Ecto neural progenitor cell (in vitro differentiated cells): ENCODE data around the gene MIPOL1.
"Not testable (repeated sequence)": the region's sequence is repeated elsewhere in the genome, so short reads cannot be mapped to it uniquely, and the experiment has no call there.

Source experiments
- DNase-seq: peaks from one replicate; pipeline ENCODE4 v3.0.0-alpha.2; 2018; ENCODE audit warnings: low spot score

The MIPOL1 gene, protein sequence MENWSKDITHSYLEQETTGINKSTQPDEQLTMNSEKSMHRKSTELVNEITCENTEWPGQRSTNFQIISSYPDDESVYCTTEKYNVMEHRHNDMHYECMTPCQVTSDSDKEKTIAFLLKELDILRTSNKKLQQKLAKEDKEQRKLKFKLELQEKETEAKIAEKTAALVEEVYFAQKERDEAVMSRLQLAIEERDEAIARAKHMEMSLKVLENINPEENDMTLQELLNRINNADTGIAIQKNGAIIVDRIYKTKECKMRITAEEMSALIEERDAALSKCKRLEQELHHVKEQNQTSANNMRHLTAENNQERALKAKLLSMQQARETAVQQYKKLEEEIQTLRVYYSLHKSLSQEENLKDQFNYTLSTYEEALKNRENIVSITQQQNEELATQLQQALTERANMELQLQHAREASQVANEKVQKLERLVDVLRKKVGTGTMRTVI

DNA sequence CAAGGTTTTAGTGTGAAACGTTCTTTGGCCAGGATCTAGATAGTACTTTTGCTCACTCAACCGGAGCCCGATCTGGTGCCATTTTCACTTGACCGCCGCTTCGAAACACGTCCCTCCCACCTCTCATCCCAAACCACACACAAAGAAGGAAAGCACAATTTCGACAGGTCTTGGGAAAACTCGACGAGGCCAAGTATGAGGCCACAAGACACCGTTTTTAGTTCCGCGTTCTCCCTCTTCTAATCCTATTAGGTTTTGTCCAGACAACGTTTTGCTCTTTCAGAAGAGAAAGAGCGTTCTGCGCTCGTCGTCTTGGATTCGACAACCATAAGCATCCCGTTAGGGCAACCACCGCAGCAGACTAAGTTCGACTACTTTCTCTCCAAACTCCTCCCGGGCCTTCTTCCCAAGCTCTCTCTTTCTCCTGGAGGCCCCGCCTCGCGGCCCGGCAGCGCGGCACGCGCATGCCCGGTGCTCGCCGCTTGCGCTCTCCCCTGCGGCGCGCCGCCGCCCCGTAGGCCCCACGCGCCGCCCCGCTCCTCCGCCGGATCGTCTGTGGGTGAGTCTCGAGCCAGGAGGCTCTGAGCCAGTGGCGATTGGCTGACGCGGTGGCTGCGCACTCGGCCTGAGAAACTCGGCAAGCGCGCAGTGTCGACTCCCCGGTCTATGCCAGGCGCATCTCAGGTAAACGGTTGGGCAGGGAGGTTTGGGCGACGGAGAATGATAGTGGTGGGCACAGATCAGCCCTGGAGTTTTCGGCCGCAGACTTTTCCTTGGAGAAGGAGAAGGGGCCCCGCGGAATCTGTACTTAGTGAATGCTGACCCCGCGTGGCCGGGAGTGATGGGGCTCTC lies at the start of gene MIPOL1:
TSS of gene MIPOL1 (plus strand) at position 517 of the 852 bp plus-strand sequence. CDS start 49,952 bp downstream, outside the sequence.
- peak; percentile 84 for DNase-seq

DNA sequence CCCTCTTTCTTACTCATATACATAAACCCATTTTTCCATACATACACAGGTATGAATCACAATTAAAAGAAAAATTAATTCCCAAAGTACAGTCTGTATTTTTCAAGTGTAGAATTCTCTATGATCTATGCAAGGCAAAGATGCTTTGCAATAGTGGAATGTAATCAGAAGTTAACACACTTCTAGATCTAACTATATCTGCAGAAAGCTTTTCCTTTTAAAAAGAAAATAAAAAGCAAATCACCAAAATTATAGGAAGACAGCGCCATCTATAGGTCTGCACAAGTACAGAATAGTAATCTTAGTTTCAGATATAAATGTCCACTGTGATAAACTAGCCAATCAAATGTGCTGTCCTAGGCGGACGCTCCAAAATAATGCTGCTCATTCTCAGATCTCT lies 47.3 kb upstream of the MIPOL1 start:
- DNase-seq, result no peak

DNA sequence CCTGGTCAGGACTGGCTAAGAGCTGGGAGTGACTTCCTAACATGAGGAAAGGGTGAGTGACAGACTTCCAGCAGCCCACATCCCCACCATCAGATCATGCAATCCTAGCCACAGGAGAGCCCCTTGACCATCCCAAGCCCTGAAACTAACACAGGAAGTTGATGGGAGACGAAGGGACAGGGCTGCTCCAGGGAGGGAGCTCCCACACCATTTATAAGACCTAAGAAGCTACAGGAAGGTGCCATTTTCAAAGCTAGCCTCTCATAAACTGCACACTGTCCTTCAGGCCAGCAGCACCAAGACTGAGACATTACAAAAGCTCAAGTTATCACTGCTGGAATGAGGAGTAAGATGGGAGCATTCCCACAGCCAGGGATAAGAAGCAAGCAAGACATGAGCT lies 44.7 kb upstream of the MIPOL1 start:
- no peak for DNase-seq

DNA sequence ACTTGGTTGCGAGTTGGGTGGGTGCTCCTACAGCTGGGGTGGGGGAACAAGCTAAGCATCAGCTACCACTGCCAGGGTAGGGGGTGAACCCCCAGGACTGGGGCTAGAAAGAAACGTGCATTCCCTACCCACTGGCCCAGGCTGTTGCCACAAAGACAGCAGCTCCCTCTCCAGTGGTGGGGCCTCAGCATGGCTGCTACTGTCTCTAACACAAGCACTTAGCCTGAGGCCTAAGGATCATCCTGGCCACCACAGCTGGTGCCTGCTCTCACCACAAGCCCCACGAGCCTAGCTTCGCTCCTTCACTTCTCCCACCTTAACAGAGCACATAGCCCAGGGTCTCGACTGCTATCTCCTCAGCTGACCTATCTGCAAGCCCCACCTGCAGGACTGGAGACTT lies 44.3 kb upstream of the MIPOL1 start:
- DNase-seq, result no peak

DNA sequence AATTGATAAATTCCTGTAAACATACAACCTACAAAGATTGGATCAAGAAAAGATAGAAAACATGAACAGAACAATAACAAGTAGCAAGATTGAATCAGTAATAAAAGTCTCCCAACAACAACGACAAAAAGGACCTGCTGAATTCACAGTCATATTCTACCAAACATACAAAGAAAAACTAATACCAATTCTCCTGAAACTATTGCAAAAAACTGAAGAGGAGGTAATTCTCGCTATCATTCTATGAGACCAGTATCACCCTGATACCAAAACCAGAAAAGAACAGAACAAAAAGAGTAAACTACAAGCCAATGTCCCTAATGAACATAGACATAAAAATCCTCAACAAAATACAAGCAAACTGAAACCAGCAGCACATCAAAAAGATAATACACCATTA lies 39.8 kb upstream of the MIPOL1 start:
- no peak for DNase-seq

DNA sequence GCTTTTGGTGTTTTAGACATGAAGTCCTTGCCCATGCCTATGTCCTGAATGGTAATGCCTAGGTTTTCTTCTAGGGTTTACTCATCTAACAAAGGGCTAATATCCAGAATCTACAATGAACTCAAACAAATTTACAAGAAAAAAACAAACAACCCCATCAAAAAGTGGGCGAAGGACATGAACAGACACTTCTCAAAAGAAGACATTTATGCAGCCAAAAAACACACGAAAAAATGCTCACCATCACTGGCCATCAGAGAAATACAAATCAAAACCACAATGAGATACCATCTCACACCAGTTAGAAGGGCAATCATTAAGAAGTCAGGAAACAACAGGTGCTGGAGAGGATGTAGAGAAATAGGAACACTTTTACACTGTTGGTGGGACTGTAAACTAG lies 35.4 kb upstream of the MIPOL1 start:
- not testable (repeated sequence) for DNase-seq

DNA sequence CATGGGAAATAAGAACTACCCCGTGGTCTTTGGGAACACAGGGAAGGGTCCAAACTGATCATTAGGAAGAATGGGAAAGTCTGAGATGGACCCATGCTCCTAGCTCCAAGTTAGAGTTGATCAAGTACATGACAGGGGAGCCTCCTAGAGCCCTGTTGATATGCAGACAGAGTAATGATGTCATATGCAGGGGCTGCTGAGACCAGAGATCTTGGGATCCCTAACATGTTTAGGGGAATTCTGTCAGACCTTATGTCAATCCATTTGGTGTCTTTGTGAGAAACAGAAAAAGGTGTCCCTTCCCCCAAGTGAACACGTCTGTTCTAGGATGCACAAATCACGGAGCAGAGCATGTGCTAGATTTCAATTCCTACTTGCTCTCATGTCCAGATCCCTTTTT lies 31.9 kb upstream of the MIPOL1 start:
- no peak for DNase-seq

DNA sequence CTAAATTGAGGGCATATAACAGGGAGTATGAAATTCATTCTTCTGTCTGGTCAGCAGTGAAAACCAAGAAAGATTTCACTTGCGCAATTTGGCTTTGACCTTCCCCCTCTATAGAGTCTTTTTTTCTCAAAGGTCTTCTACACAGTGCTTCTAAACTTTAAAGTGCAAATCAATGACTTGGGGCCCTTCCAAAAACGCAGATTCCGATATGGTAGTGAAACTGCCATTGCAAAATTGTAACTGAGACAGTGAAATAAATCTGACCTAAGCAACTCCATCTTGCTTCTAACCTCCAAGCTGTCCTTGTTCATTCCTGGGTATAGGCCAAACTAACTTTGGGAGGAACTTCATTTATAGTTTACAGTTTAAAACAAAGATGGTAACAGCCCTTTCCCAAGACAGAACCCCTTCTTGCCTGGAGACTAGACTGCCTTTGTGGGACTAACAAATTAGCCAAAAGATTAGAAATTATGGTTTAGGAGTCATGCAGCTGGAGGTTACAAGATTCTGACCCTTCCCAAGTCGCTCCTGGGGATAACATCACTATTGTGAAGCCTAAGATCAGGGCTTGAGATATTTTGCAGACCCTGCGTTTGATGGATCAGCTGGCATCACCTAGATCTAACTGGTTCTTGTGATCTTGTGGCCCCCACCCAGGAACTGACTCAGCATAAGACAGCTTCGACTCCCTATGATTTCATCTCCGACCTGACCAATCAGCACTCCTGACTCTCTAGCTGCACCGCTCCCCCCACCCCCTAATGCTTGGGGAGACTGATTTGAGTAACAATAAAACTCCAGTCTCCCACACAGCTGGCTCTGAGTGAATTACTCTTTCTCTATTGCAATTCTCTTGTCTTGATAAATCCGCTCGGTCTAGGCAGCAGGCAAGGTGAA lies 30.3 kb upstream of the MIPOL1 start:
- no peak for DNase-seq

DNA sequence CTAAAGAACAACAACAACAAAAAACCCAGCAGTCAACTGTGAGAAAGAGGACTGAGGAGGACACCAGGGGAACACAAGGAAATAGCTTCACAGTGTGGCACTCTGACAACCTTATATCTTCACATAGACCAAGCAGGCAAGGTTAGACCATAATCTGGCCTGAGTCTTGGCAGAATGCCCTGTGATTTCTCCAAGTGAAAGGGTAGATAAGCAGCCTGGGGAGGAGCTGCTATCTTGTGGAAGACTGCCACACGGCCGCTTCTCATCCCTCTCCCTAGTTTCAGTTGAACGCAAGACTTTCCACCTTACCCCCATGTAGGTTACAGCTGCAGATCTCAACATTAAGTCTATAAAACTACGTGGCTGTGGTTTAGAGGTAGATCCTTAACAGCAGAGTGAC lies 29.0 kb upstream of the MIPOL1 start:
- no peak for DNase-seq

DNA sequence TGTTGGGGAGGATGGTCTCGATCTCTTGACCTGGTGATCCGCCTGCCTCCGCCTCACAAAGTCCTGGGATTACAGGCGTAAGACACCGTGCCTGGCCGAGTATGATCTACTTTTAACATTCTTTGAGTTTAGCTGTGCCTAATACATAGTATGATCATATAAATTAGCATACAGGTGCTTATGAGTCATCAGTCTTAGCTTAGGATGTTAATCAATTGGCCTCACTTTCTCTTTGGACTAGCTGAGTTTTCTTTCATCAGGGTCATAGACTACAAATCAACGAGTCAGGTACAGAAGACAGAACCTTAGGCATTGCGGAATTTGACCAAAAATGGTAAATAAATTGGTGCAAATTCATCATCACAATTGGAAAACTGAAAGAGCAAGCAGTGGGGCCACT lies 27.5 kb upstream of the MIPOL1 start:
- no peak for DNase-seq

DNA sequence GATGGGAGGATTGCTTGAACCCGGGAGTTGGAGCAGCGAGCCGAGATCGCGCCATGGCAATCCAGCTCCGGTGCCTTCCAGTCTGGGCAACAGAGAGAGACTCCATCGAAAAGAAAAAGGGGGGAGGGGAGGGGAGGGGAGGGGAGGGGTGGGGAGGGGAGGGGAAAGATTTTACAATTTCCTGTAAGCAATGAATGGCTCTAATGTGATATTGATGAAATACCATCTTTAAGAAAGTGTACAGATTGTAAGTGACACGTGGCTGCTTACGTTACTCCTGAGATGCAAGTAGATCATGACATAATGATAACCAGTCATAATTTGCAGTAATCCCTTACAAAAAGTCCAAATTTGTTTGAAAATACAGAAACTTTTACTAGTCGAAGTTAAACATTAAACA lies 26.7 kb upstream of the MIPOL1 start:
- no peak for DNase-seq

DNA sequence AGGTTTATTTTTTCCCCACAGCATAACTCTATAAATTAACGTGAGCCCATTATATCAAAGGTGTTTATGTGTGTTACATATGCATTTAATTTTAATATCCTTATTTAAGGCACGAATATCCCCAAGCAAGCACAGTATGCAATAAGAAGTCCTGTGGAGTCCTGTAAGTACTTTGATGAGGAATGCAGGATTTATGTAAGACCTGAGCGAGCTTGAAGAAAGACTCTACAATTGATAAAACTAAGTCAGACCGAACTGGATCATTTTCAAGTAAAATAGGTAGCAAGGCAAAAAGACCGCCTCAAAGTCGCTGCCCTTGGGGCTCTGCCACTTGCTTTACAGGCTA lies 26.1 kb upstream of the MIPOL1 start:
- no peak for DNase-seq

DNA sequence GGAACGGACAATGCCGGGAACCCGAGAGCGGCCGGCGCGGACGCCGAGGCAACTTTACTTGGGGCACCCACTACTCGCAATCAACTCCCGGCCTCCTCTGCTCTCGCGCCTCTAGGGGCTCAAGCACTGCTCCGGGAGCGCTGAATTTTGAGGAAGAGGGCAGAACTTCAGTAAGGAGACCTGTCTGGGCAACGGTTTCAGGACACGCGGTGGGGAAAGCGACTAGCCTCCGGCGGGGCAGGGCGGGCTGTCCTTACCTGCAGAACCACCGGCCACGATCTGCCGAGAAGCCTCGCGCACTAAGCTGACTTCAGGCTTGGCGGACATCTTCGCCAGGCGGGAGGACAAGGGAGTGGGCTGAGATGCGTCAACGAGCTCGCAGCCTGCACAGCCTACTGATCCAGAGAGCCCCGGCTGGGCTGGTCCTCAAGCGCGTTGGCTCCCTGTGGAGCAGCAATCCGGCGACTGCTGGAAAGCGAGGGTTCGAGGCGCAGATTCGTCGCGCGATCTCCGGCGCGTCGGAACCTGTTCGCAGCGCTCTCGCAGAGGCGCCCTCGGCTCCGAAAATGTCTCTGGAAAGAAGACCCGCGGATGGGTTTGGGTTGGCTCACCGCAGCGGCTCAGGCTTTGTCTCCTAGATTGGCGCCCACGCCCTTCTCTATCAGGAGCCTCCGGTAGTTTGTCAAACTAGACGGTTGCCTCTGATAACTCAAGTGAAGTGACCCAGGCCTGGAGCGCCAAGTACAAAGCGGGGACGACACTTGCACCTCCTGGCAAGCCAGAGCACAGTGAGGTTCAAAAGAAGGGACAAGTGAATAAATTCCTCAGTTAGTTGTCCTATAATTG lies 25.5 kb upstream of the MIPOL1 start, which contains the start of gene SLC25A21:
TSS of gene SLC25A21 (minus strand) at position 583 of the 846 bp plus-strand sequence.
- DNase-seq, result peak; percentile 84

DNA sequence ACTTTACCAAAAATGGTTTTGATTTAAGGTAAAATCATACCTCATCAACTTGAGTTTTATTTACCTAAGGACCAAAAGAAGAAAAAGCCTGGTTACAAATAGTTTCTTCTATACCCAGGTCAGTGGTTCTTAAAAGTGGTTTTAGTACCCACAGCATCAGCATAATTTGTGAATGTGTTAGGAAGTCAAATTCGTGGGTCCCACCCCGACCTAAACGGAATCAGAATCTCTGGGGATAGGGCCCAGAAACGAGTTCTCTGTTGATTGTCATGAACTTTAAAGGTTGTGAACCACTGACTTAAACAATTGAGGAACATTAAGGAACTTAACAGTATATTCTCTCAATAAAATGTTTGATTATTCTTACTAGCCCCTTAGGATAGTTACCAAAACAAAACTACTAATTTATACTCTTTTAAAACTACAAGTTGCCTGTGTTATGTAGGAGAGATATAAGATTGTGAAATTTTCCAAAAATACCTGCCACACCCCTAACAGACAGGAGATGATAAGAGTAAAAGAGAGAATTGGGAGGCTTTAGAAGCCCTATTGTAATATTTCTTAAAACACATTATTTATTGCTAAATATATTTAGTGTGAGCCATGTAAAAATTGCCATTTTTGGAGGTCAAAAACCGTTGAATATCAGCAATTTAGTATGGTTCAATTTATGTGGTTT lies 24.7 kb upstream of the MIPOL1 start:
- no peak for DNase-seq

DNA sequence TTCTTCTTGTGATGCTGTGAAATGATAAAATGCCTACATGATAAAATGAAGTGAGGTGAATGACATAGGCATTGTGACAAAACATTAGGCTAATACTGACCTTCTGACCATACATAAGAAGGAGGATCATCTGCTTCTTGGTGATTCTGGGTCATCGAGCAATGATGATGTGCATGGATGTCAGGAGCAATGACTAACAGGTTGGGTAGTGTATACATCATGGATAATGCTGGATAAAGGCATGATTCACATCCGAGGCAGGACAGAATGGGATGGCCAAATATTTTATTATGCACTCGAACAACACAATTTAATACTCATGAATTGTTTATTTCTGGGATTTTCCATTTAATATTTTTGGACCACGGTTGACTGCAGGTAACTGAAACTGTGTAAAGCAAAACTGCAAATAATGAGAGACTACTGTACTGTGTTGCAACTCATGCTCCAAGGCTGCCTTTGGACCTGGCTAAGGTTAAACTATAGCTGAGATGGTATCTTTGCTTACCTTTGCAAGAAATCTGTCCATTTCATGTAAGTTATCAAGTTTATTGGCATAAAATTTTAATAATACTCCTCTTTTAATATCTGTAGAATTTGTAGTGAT lies 17.7 kb upstream of the MIPOL1 start:
- no peak for DNase-seq

DNA sequence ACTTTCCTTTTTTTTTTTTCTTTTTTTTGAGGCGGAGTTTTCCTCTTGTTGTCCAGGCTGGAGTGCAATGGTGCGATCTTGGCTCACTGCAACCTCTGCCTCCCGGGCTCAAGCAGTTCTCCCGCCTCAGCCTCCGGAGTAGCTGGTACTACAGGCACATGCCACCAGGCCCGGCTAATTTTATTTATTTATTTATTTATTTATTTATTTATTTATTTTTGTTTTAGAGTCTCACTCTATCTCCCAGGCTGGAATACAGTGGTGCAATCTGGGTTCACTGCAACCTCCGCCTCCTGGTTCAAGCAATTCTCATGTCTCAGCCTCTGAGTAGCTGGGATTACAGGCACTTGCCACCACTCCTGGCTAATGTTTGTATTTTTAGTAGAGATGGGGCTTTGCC lies 16.9 kb upstream of the MIPOL1 start:
- not testable (repeated sequence) for DNase-seq

DNA sequence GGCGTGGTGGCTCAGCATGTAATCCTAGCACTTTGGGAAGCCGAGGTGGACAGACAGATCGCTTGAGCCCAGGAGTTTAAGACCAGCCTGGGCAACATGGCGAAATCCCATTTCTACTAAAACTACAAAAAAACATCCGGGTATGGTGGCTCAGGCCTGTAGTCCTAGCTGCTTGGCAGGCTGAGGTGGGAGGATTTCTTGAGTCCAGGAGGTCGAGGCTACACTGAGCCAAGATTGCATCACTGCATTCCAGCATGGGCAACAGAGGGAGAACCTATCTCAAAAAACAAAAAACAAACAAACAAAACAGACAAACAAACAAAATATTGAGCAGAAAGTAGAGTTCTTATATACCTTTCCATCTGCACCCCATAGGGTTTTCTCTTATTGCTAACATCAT lies 16.3 kb upstream of the MIPOL1 start:
- DNase-seq, result no peak

DNA sequence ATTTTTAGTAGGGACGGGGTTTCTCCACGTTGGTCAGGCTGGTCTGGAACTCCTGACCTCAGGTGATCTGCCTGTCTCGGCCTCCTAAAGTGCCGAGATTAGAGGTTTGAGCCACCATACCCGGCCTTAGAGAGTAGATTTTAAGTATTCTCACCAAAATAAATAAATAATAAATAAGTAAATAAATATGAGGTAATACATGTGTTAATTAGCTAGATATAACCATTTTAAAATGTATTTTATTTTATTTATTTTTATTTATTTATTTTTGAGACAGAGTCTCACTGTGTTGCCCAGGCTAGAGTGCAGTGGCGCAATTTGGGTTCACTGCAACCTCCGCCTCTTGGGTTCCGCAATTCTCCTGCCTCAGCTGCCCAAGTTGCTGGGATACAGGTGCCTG lies 13.2 kb upstream of the MIPOL1 start:
- not testable (repeated sequence) for DNase-seq

DNA sequence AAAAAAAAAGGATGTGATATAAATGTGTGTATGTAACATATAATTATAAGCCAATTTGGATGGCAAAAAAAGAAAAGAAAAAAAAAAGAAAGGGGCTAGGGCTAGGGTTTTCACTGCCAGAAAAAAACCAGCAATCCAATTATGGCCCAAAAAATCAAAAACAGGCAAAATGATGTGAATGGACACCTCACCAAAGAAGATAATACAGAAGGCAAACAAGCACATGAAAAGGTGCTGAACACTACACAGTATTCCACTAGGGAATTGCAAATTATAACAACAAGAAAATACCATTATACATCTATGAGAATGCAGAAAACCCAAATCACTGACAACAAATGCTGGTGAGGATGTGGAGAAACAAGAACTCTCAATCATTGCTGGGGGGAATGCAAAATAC lies 12.1 kb upstream of the MIPOL1 start:
- DNase-seq, result no peak

DNA sequence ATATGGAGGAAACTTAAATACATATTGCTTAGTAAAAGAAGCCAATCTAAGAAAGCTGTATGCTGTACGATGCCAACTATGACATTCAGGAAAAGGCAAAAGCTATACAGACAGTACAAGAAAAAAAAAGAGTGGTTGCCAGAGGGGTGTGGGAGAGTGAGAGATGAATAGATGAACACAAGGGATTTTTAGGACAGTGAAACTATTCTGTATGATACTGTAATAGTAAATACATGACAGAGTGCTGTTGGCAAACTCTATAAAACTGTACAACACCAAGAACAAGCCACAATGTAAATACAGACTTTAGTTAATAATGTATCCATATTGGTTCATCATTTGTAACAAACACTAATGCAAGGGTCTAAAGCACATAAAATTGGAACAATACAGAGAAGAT lies 10.9 kb upstream of the MIPOL1 start:
- no peak for DNase-seq
